K562 (cell line): ENCODE data around the gene STOX2. TPM values are rescaled to one million over a fixed set of nuclear protein-coding genes. Genes with fewer than 3 reads are reported as not detected.

Experiments used
- ATAC-seq: fragments of 200-7000 bp; cut with Tn5 transposase; 3 replicates; pipeline ENCODE4 v1.9.1; 2020; ENCODE audit warnings: moderate library complexity
- BruUV-seq: library from RNA; stranded (reverse); fragments of 400-500 nt; replicated peaks from 2 replicates; lab custom pipeline; 2021; lab: Mats Ljungman, UMichigan
- CTCF ChIA-PET: fragments of 300-600 bp; formaldehyde crosslinking; extraction: SDS; loops from one replicate; lab custom pipeline; 2021; ENCODE audit warnings: low intra/inter-chr PET ratio; lab: Yijun Ruan, JAX
- POLR2A ChIA-PET: fragments of 300-600, 350-650 bp; sonication (Branson Sonifier 250); formaldehyde crosslinking; extraction: SDS; loops from one replicate; lab custom pipeline; 2021; ENCODE audit warnings: antibody characterized with exemption, inconsistent platforms; lab: Yijun Ruan, JAX
- DNase-seq, 4 experiments: peaks; one replicate each; pipeline versions ENCODE4 v3.0.0 to v3.0.0-alpha.2; 2011 to 2018; ENCODE audit warnings: low spot score in 3 of 4, mixed read lengths in 3 of 4; ENCODE audit errors: extremely low read depth in 1 of 4
- FAIRE-seq: peaks from 2 replicates; lab custom pipeline; 2011; peaks lifted over from hg19 to GRCh38; lab: Jason Lieb, UNC
- H2AFZ ChIP-seq: 2 replicates; pipeline ENCODE4 v1.6.0; 2011; ENCODE audit warnings: low read depth, low read length, control low read depth, inconsistent platforms
- H3K27ac ChIP-seq: fragments of 200-600 bp; 3 replicates; pipeline ENCODE4 v1.8.0; 2011; ENCODE audit warnings: low read depth, mild to moderate bottlenecking, control low read depth, inconsistent platforms, low read length, moderate library complexity, mixed read lengths; ENCODE audit errors: extremely low read depth
- H3K27me3 ChIP-seq, 2 experiments: fragments of 300-600 bp in 1 of 2; 2 replicates in 1 of 2; 3 replicates in 1 of 2; pipeline versions ENCODE4 v1.6.0 to v1.8.0; 2011; ENCODE audit warnings: inconsistent platforms in 2 of 2, low read length in 2 of 2, mild to moderate bottlenecking in 1 of 2, mixed read lengths in 1 of 2, moderate library complexity in 1 of 2; ENCODE audit not compliant: control insufficient read depth in 2 of 2, insufficient read depth in 2 of 2
- H3K36me3 ChIP-seq: fragments of 300-600 bp; 3 replicates; pipeline ENCODE4 v1.8.0; 2011; ENCODE audit warnings: mild to moderate bottlenecking, low read length, inconsistent platforms; ENCODE audit not compliant: control insufficient read depth, insufficient read depth
- H3K4me1 ChIP-seq, 2 experiments: fragments of 200-600 bp in 1 of 2; replicated peaks in 1 of 2; 2 replicates in 1 of 2; 3 replicates in 1 of 2; pipeline versions ENCODE4 v1.5.1 to v1.8.0; 2011; ENCODE audit warnings: inconsistent platforms in 2 of 2, low read length in 2 of 2, mild to moderate bottlenecking in 1 of 2, mixed read lengths in 1 of 2, moderate library complexity in 1 of 2; ENCODE audit not compliant: control insufficient read depth in 2 of 2, insufficient read depth in 2 of 2
- H3K4me2 ChIP-seq: 2 replicates; pipeline ENCODE4 v1.6.1; 2011; ENCODE audit warnings: low read length, control low read depth, inconsistent platforms, mixed read lengths; ENCODE audit not compliant: insufficient read depth
- H3K4me3 ChIP-seq: fragments of 200-600 bp; sonication (generic), shearing (Covaris generic); 2 replicates; pipeline ENCODE4 v1.5.1; 2016; ENCODE audit warnings: control low read depth, inconsistent platforms
- H3K79me2 ChIP-seq: fragments of 200-600 bp; 3 replicates; pipeline ENCODE4 v1.8.0; 2011; ENCODE audit warnings: low read length, inconsistent platforms; ENCODE audit not compliant: control insufficient read depth, insufficient read depth
- H3K9ac ChIP-seq, 2 experiments: 2 replicates each; pipeline versions ENCODE4 v1.6.0 to v1.6.1; 2011; ENCODE audit warnings: low read depth in 2 of 2, low read length in 2 of 2, control low read depth in 1 of 2, inconsistent platforms in 1 of 2, mild to moderate bottlenecking in 1 of 2, mixed read lengths in 1 of 2; ENCODE audit not compliant: insufficient read depth in 1 of 2
- H3K9me1 ChIP-seq: one replicate; pipeline ENCODE4 v1.6.0; 2011; ENCODE audit warnings: inconsistent platforms, mild to moderate bottlenecking, low read length, moderate library complexity; ENCODE audit not compliant: control insufficient read depth, insufficient read depth
- H3K9me3 ChIP-seq: replicated peaks from 2 replicates; pipeline ENCODE4 v1.5.1; 2011; ENCODE audit warnings: low read depth, low read length, inconsistent platforms; ENCODE audit not compliant: control insufficient read depth, insufficient read depth
- H4K20me1 ChIP-seq: replicated peaks from 2 replicates; pipeline ENCODE4 v1.6.1; 2011; ENCODE audit warnings: low read length, inconsistent platforms, mixed read lengths; ENCODE audit not compliant: control insufficient read depth, insufficient read depth
- NUFIP1 ChIP-seq: fragments of 450-650 bp; IDR thresholded peaks from 2 replicates; pipeline ENCODE4 v1.6.1; 2018; ENCODE audit not compliant: partially characterized antibody
- ZNF143 ChIP-seq: sonication (generic); formaldehyde crosslinking; IDR thresholded peaks from 2 replicates; pipeline ENCODE4 v1.9.0; 2022; ENCODE audit warnings: mild to moderate bottlenecking, missing genetic modification reagents
- WGBS: fragments of 100-300 bp; shearing (Covaris generic); methylation state at CpG from one replicate; pipeline ENCODE4 v1.1.6; 2016; ENCODE audit warnings: low coverage, mixed read lengths; ENCODE audit not compliant: insufficient coverage; ENCODE audit errors: missing lambda C conversion rate; 5-methylcytosine and 5-hydroxymethylcytosine counted together
- in situ Hi-C: fragments of 300-500 bp; cut with MboI; formaldehyde crosslinking; loops from 4 replicates; pipeline ENCODE4 v1.15.0; 2018; ENCODE audit warnings: inconsistent platforms, mixed read lengths
- intact Hi-C: fragments of 100-400 bp; cut with micrococcal nuclease; formaldehyde crosslinking; loops from 2 replicates; pipeline ENCODE4 v1.14.2; 2022
- polyA plus RNA-seq, 8 experiments: library from polyadenylated mRNA; depleted of rRNA in 4 of 8; stranded (reverse) in 5 of 8; unstranded in 3 of 8; fragments of >200 nt; fragmentation: Nextera tagmentation in 2 of 8; fragmentation: Illumina TruSeq in 1 of 8; extraction: Ambion mirVana in 2 of 8; extraction: Trizol in 1 of 8; gene quantifications; 2 replicates each; pipeline versions ENCODE4 v1.2.1 to v1.2.3, GENCODE V29; 2011 to 2014; ENCODE audit warnings: inconsistent platforms in 1 of 8, missing spikeins in 1 of 8
- total RNA-seq, 7 experiments: library from RNA; depleted of rRNA in 6 of 7; stranded (reverse); fragments of >200 nt in 6 of 7; fragmentation: Illumina TruSeq in 2 of 7; extraction: Trizol in 2 of 7; gene quantifications; 2 replicates each; pipeline versions ENCODE4 v1.2.1 to v1.2.3, GENCODE V29; 2011 to 2021; ENCODE audit warnings: low replicate concordance in 1 of 7
- TF ChIP-seq, protein P1 (sequence below): sonication (generic); formaldehyde crosslinking; IDR thresholded peaks from 2 replicates; pipeline ENCODE4 v1.8.0; 2022; ENCODE audit warnings: mild to moderate bottlenecking, missing genetic modification reagents
- TF ChIP-seq, protein P2 (sequence below): fragments of 250-450 bp; sonication (Bioruptor Pico); IDR thresholded peaks from 2 replicates; pipeline ENCODE4 v1.8.0; 2022; ENCODE audit warnings: moderate library complexity, mild to moderate bottlenecking, inconsistent platforms
- TF ChIP-seq, protein P3 (sequence below): fragments of 200-800 bp; sonication (Bioruptor generic); IDR thresholded peaks from 2 replicates; pipeline ENCODE4 v1.6.1; 2017; ENCODE audit warnings: missing genetic modification characterization, missing compliant biosample characterization

The STOX2 gene
- total and polyA plus RNA-seq, 9 of the 15 experiments (the other 6 are each of a cell fraction or from before 2014, with no cell fraction given): not detected

DNA sequence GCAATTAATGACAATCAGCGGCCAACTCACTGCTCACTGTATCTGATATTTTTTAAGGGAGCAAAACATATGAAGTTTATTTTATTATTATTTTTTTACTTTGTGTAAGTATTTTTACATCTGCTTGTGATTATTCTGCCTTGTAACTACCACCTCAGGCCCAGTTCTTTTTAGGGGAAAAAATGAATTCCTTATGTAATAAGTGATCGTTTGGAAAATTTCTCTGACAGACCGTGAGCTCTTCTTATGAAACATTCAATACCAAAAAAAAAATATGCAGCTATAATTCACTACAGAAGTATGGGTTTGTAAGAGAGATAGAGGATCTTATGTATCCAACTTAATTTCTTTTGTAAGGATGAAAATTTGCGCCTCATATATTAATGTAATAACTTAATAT is 33.5 kb upstream of the STOX2 start:
- Histone ChIP-seq H3K79me2 (no peaks in the 10 kb centered on the region), H3K9me1 (peaks cover 4% of the 10 kb centered on the region), H3K4me1 (no peaks in the 10 kb centered on the region), H3K4me3 (no peak overlapping the region), H3K36me3 (no peaks in the 10 kb centered on the region), H2AFZ (no peak overlapping the region), H4K20me1 (no peaks in the 10 kb centered on the region), H3K9me3 (no peaks in the 10 kb centered on the region), H3K27me3 (peaks cover 18 to 43% of the 10 kb centered on the region in 2 experiments; a peak in 4 of 5 replicates), H3K9ac (no peak overlapping the region), H3K27ac (no peak overlapping the region), H3K4me2 (no peak overlapping the region)
- no peak for ATAC-seq
- in situ Hi-C loops: no loop called here
- no peak for FAIRE-seq
- CTCF ChIA-PET: no interaction called here
- POLR2A ChIA-PET: interaction anchor here (0.6 kb wide), 1 partner anchor 139 kb away, joined by 3 read pairs; no protein-coding TSS in a partner anchor
- no TSS peak for BruUV-seq
- no peak for DNase-seq
- 0% methylated on average over 4 of the region's 4 CpGs for WGBS
- TF ChIP-seq, protein P1, sequence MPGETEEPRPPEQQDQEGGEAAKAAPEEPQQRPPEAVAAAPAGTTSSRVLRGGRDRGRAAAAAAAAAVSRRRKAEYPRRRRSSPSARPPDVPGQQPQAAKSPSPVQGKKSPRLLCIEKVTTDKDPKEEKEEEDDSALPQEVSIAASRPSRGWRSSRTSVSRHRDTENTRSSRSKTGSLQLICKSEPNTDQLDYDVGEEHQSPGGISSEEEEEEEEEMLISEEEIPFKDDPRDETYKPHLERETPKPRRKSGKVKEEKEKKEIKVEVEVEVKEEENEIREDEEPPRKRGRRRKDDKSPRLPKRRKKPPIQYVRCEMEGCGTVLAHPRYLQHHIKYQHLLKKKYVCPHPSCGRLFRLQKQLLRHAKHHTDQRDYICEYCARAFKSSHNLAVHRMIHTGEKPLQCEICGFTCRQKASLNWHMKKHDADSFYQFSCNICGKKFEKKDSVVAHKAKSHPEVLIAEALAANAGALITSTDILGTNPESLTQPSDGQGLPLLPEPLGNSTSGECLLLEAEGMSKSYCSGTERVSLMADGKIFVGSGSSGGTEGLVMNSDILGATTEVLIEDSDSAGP (CRISPR knock-in tag): no peak
- TF ChIP-seq, protein P2, sequence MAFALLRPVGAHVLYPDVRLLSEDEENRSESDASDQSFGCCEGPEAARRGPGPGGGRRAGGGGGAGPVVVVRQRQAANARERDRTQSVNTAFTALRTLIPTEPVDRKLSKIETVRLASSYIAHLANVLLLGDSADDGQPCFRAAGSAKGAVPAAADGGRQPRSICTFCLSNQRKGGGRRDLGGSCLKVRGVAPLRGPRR: no peak
- TF ChIP-seq ZNF143 (CRISPR knock-in tag) (no peak), NUFIP1 (no peak)
- TF ChIP-seq, protein P3, sequence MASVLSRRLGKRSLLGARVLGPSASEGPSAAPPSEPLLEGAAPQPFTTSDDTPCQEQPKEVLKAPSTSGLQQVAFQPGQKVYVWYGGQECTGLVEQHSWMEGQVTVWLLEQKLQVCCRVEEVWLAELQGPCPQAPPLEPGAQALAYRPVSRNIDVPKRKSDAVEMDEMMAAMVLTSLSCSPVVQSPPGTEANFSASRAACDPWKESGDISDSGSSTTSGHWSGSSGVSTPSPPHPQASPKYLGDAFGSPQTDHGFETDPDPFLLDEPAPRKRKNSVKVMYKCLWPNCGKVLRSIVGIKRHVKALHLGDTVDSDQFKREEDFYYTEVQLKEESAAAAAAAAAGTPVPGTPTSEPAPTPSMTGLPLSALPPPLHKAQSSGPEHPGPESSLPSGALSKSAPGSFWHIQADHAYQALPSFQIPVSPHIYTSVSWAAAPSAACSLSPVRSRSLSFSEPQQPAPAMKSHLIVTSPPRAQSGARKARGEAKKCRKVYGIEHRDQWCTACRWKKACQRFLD: no peak
- intact Hi-C loops: no loop called here
